ENCODE results near the gene CLDN12.

CLDN12 gene

GRCh38 chr7:90408142-90408541 is 4.9 kb downstream of the CLDN12 start:
- H3K9me3 ChIP-seq (replicated peaks; ENCODE audit: insufficient read depth, low read length): no peaks in the 10 kb centered on the region
- H3K4me3 ChIP-seq (ENCODE audit: low read length): no peak overlapping the region
- H3K79me2 ChIP-seq (ENCODE audit: low read length): no peaks in the 10 kb centered on the region
- H3K27me3 ChIP-seq (replicated peaks; ENCODE audit: insufficient read depth, low read length): no peaks in the 10 kb centered on the region
- H3K9ac ChIP-seq (ENCODE audit: low read length): no peak overlapping the region
- no peak overlapping the region for H3K4me2 ChIP-seq (ENCODE audit: low read depth, low read length)
- no peaks in the 10 kb centered on the region for H3K9me2 ChIP-seq (replicated peaks; ENCODE audit: insufficient read depth, low read length)
- no peaks in the 10 kb centered on the region for H3F3A ChIP-seq (ENCODE audit: insufficient read depth, low read length)
- no peaks in the 10 kb centered on the region for H4K20me1 ChIP-seq (ENCODE audit: insufficient read depth, low read length)
- no peaks in the 10 kb centered on the region for H3K4me1 ChIP-seq (ENCODE audit: low read length)
- no peaks in the 10 kb centered on the region for H3K36me3 ChIP-seq (replicated peaks; ENCODE audit: insufficient read depth, low read length)
- DNase-seq: no peak
- H2AFZ ChIP-seq (ENCODE audit: low read length): no peak overlapping the region
- no peak overlapping the region for H3K27ac ChIP-seq (ENCODE audit: low read length)
- TF ChIP-seq EZH2 (optimal IDR thresholded peaks at IDR 0.05; ENCODE audit: low read depth, low read length): no peak
- no peak for TF ChIP-seq EZH2phosphoT487 (IDR thresholded peaks at IDR 0.05; ENCODE audit: low read length)
- TF ChIP-seq, protein P1, sequence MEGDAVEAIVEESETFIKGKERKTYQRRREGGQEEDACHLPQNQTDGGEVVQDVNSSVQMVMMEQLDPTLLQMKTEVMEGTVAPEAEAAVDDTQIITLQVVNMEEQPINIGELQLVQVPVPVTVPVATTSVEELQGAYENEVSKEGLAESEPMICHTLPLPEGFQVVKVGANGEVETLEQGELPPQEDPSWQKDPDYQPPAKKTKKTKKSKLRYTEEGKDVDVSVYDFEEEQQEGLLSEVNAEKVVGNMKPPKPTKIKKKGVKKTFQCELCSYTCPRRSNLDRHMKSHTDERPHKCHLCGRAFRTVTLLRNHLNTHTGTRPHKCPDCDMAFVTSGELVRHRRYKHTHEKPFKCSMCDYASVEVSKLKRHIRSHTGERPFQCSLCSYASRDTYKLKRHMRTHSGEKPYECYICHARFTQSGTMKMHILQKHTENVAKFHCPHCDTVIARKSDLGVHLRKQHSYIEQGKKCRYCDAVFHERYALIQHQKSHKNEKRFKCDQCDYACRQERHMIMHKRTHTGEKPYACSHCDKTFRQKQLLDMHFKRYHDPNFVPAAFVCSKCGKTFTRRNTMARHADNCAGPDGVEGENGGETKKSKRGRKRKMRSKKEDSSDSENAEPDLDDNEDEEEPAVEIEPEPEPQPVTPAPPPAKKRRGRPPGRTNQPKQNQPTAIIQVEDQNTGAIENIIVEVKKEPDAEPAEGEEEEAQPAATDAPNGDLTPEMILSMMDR (IDR thresholded peaks at IDR 0.05; ENCODE audit: low read length): no peak

DNA sequence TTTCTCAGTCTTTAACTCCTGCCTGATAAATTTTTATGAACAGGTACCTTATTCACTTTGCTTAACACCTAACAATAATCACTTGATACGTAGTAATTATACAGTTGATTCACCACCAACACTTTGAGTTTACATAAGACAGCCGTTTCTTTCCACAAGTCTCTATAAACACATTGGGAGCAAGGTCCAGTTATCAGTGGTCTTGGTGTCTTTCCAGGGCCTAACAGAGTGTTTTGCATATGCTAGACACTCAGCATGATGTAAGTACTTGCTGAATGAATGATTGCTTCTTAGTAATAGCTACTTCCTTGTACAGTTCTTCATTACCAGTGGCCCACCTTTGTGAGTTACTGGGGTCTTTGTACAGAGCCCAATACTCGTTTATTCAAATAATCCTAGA is 6.4 kb downstream of the CLDN12 start:
- no peaks in the 10 kb centered on the region for H3K9me3 ChIP-seq (replicated peaks; ENCODE audit: insufficient read depth, low read length)
- TF ChIP-seq EZH2 (optimal IDR thresholded peaks at IDR 0.05; ENCODE audit: low read depth, low read length) (no peak), EZH2phosphoT487 (IDR thresholded peaks at IDR 0.05; ENCODE audit: low read length) (no peak)
- TF ChIP-seq, protein P1 (IDR thresholded peaks at IDR 0.05; ENCODE audit: low read length): no peak
- H3K4me2 ChIP-seq (ENCODE audit: low read depth, low read length): no peak overlapping the region
- H3K9me2 ChIP-seq (replicated peaks; ENCODE audit: insufficient read depth, low read length): no peaks in the 10 kb centered on the region
- H3K36me3 ChIP-seq (replicated peaks; ENCODE audit: insufficient read depth, low read length): no peaks in the 10 kb centered on the region
- H3K4me1 ChIP-seq (ENCODE audit: low read length): no peaks in the 10 kb centered on the region
- H3K79me2 ChIP-seq (ENCODE audit: low read length): no peaks in the 10 kb centered on the region
- no peak overlapping the region for H3K27ac ChIP-seq (ENCODE audit: low read length)
- H4K20me1 ChIP-seq (ENCODE audit: insufficient read depth, low read length): no peaks in the 10 kb centered on the region
- no peak overlapping the region for H2AFZ ChIP-seq (ENCODE audit: low read length)
- no peak overlapping the region for H3K9ac ChIP-seq (ENCODE audit: low read length)
- H3F3A ChIP-seq (ENCODE audit: insufficient read depth, low read length): no peaks in the 10 kb centered on the region
- no peak for DNase-seq
- no peak overlapping the region for H3K4me3 ChIP-seq (ENCODE audit: low read length)
- H3K27me3 ChIP-seq (replicated peaks; ENCODE audit: insufficient read depth, low read length): no peaks in the 10 kb centered on the region

DNA sequence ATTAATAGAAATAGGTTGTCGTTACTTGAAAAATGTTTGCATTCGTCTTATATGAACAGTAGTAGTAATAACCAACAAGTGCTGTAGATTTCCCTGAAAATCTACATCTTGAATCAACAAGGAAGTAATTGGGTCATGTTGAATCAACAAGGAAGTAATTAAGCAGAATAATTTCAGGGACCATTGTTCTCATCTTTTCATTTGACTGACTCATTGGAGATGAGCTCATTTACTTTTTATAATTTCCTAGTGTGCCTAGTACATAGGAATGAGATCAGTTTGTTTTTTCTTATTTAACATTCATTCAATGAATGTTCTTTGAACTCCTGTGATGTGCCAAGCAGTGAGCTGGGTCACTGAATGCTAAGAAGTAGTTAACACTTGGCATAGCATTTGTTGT is 8.2 kb downstream of the CLDN12 start:
- no peaks in the 10 kb centered on the region for H4K20me1 ChIP-seq (ENCODE audit: insufficient read depth, low read length)
- no peak overlapping the region for H3K4me2 ChIP-seq (ENCODE audit: low read depth, low read length)
- H3K9me3 ChIP-seq (replicated peaks; ENCODE audit: insufficient read depth, low read length): no peaks in the 10 kb centered on the region
- H3K9ac ChIP-seq (ENCODE audit: low read length): no peak overlapping the region
- H3K27ac ChIP-seq (ENCODE audit: low read length): no peak overlapping the region
- H3K4me3 ChIP-seq (ENCODE audit: low read length): no peak overlapping the region
- TF ChIP-seq EZH2phosphoT487 (IDR thresholded peaks at IDR 0.05; ENCODE audit: low read length): no peak
- TF ChIP-seq EZH2 (optimal IDR thresholded peaks at IDR 0.05; ENCODE audit: low read depth, low read length): no peak
- TF ChIP-seq, protein P1 (IDR thresholded peaks at IDR 0.05; ENCODE audit: low read length): no peak
- no peaks in the 10 kb centered on the region for H3K9me2 ChIP-seq (replicated peaks; ENCODE audit: insufficient read depth, low read length)
- no peaks in the 10 kb centered on the region for H3F3A ChIP-seq (ENCODE audit: insufficient read depth, low read length)
- H3K4me1 ChIP-seq (ENCODE audit: low read length): no peaks in the 10 kb centered on the region
- no peak for DNase-seq
- H3K27me3 ChIP-seq (replicated peaks; ENCODE audit: insufficient read depth, low read length): no peaks in the 10 kb centered on the region
- no peaks in the 10 kb centered on the region for H3K36me3 ChIP-seq (replicated peaks; ENCODE audit: insufficient read depth, low read length)
- no peak overlapping the region for H2AFZ ChIP-seq (ENCODE audit: low read length)
- no peaks in the 10 kb centered on the region for H3K79me2 ChIP-seq (ENCODE audit: low read length)

Measured in MM.1S (cell line).